K562 (cell line): ENCODE results near the gene SND1. TPM values are rescaled to one million over a fixed set of nuclear protein-coding genes. Genes with fewer than 3 reads are reported as not detected.

Experiments
- ATAC-seq: fragments of 200-7000 bp; cut with Tn5 transposase; 3 replicates; pipeline ENCODE4 v1.9.1; 2020; ENCODE audit warnings: moderate library complexity
- BruUV-seq: library from RNA; stranded (reverse); fragments of 400-500 nt; replicated peaks from 2 replicates; lab custom pipeline; 2021; lab: Mats Ljungman, UMichigan
- CTCF ChIA-PET: fragments of 300-600 bp; formaldehyde crosslinking; extraction: SDS; loops from one replicate; lab custom pipeline; 2021; ENCODE audit warnings: low intra/inter-chr PET ratio; lab: Yijun Ruan, JAX
- POLR2A ChIA-PET: fragments of 300-600, 350-650 bp; sonication (Branson Sonifier 250); formaldehyde crosslinking; extraction: SDS; loops from one replicate; lab custom pipeline; 2021; ENCODE audit warnings: antibody characterized with exemption, inconsistent platforms; lab: Yijun Ruan, JAX
- DNase-seq, 4 experiments: peaks; one replicate each; pipeline versions ENCODE4 v3.0.0 to v3.0.0-alpha.2; 2011 to 2018; ENCODE audit warnings: low spot score in 3 of 4, mixed read lengths in 3 of 4; ENCODE audit errors: extremely low read depth in 1 of 4
- FAIRE-seq: peaks from 2 replicates; lab custom pipeline; 2011; peaks lifted over from hg19 to GRCh38; lab: Jason Lieb, UNC
- H2AFZ ChIP-seq: 2 replicates; pipeline ENCODE4 v1.6.0; 2011; ENCODE audit warnings: low read depth, low read length, control low read depth, inconsistent platforms
- H3K27ac ChIP-seq: fragments of 200-600 bp; 3 replicates; pipeline ENCODE4 v1.8.0; 2011; ENCODE audit warnings: low read depth, mild to moderate bottlenecking, control low read depth, inconsistent platforms, low read length, moderate library complexity, mixed read lengths; ENCODE audit errors: extremely low read depth
- H3K27me3 ChIP-seq, 2 experiments: fragments of 300-600 bp in 1 of 2; 2 replicates in 1 of 2; 3 replicates in 1 of 2; pipeline versions ENCODE4 v1.6.0 to v1.8.0; 2011; ENCODE audit warnings: inconsistent platforms in 2 of 2, low read length in 2 of 2, mild to moderate bottlenecking in 1 of 2, mixed read lengths in 1 of 2, moderate library complexity in 1 of 2; ENCODE audit not compliant: control insufficient read depth in 2 of 2, insufficient read depth in 2 of 2
- H3K36me3 ChIP-seq: fragments of 300-600 bp; 3 replicates; pipeline ENCODE4 v1.8.0; 2011; ENCODE audit warnings: mild to moderate bottlenecking, low read length, inconsistent platforms; ENCODE audit not compliant: control insufficient read depth, insufficient read depth
- H3K4me1 ChIP-seq, 2 experiments: fragments of 200-600 bp in 1 of 2; replicated peaks in 1 of 2; 2 replicates in 1 of 2; 3 replicates in 1 of 2; pipeline versions ENCODE4 v1.5.1 to v1.8.0; 2011; ENCODE audit warnings: inconsistent platforms in 2 of 2, low read length in 2 of 2, mild to moderate bottlenecking in 1 of 2, mixed read lengths in 1 of 2, moderate library complexity in 1 of 2; ENCODE audit not compliant: control insufficient read depth in 2 of 2, insufficient read depth in 2 of 2
- H3K4me2 ChIP-seq: 2 replicates; pipeline ENCODE4 v1.6.1; 2011; ENCODE audit warnings: low read length, control low read depth, inconsistent platforms, mixed read lengths; ENCODE audit not compliant: insufficient read depth
- H3K4me3 ChIP-seq: fragments of 200-600 bp; sonication (generic), shearing (Covaris generic); 2 replicates; pipeline ENCODE4 v1.5.1; 2016; ENCODE audit warnings: control low read depth, inconsistent platforms
- H3K79me2 ChIP-seq: fragments of 200-600 bp; 3 replicates; pipeline ENCODE4 v1.8.0; 2011; ENCODE audit warnings: low read length, inconsistent platforms; ENCODE audit not compliant: control insufficient read depth, insufficient read depth
- H3K9ac ChIP-seq, 2 experiments: 2 replicates each; pipeline versions ENCODE4 v1.6.0 to v1.6.1; 2011; ENCODE audit warnings: low read depth in 2 of 2, low read length in 2 of 2, control low read depth in 1 of 2, inconsistent platforms in 1 of 2, mild to moderate bottlenecking in 1 of 2, mixed read lengths in 1 of 2; ENCODE audit not compliant: insufficient read depth in 1 of 2
- H3K9me1 ChIP-seq: one replicate; pipeline ENCODE4 v1.6.0; 2011; ENCODE audit warnings: inconsistent platforms, mild to moderate bottlenecking, low read length, moderate library complexity; ENCODE audit not compliant: control insufficient read depth, insufficient read depth
- H3K9me3 ChIP-seq: replicated peaks from 2 replicates; pipeline ENCODE4 v1.5.1; 2011; ENCODE audit warnings: low read depth, low read length, inconsistent platforms; ENCODE audit not compliant: control insufficient read depth, insufficient read depth
- H4K20me1 ChIP-seq: replicated peaks from 2 replicates; pipeline ENCODE4 v1.6.1; 2011; ENCODE audit warnings: low read length, inconsistent platforms, mixed read lengths; ENCODE audit not compliant: control insufficient read depth, insufficient read depth
- CBX5 ChIP-seq: IDR thresholded peaks from 2 replicates; pipeline ENCODE4 v1.6.1; 2014; ENCODE audit warnings: low read depth, borderline replicate concordance
- ESRRA ChIP-seq: fragments of 450-650 bp; IDR thresholded peaks from 2 replicates; pipeline ENCODE4 v1.6.1; 2014; ENCODE audit warnings: low read depth, mild to moderate bottlenecking, moderate library complexity, borderline replicate concordance
- MCM2 ChIP-seq: fragments of 450-650 bp; IDR thresholded peaks from 2 replicates; pipeline ENCODE4 v1.6.1; 2017; ENCODE audit warnings: low read depth, mild to moderate bottlenecking
- NFE2L1 ChIP-seq: fragments of 450-650 bp; IDR thresholded peaks from 2 replicates; pipeline ENCODE4 v1.6.1; 2016; ENCODE audit warnings: missing genetic modification characterization, low read depth, mild to moderate bottlenecking, missing compliant biosample characterization, moderate library complexity, borderline replicate concordance
- ZC3H4 ChIP-seq: sonication (generic); formaldehyde crosslinking; IDR thresholded peaks from 2 replicates; pipeline ENCODE4 v1.9.0; 2021; ENCODE audit warnings: missing genetic modification reagents, borderline replicate concordance
- ZNF277 ChIP-seq: fragments of 250-450 bp; sonication (Bioruptor Pico); IDR thresholded peaks from 2 replicates; pipeline ENCODE4 v1.8.0; 2022; ENCODE audit warnings: inconsistent platforms, mild to moderate bottlenecking, moderate library complexity, borderline replicate concordance
- ZNF717 ChIP-seq: fragments of 250-450 bp; sonication (Bioruptor Pico); IDR thresholded peaks from 2 replicates; pipeline ENCODE4 v1.5.0; 2021
- WGBS: fragments of 100-300 bp; shearing (Covaris generic); methylation state at CpG from one replicate; pipeline ENCODE4 v1.1.6; 2016; ENCODE audit warnings: low coverage, mixed read lengths; ENCODE audit not compliant: insufficient coverage; ENCODE audit errors: missing lambda C conversion rate; 5-methylcytosine and 5-hydroxymethylcytosine counted together
- in situ Hi-C: fragments of 300-500 bp; cut with MboI; formaldehyde crosslinking; loops from 4 replicates; pipeline ENCODE4 v1.15.0; 2018; ENCODE audit warnings: inconsistent platforms, mixed read lengths
- intact Hi-C: fragments of 100-400 bp; cut with micrococcal nuclease; formaldehyde crosslinking; loops from 2 replicates; pipeline ENCODE4 v1.14.2; 2022
- polyA plus RNA-seq, 8 experiments: library from polyadenylated mRNA; depleted of rRNA in 4 of 8; stranded (reverse) in 5 of 8; unstranded in 3 of 8; fragments of >200 nt; fragmentation: Nextera tagmentation in 2 of 8; fragmentation: Illumina TruSeq in 1 of 8; extraction: Ambion mirVana in 2 of 8; extraction: Trizol in 1 of 8; gene quantifications; 2 replicates each; pipeline versions ENCODE4 v1.2.1 to v1.2.3, GENCODE V29; 2011 to 2014; ENCODE audit warnings: inconsistent platforms in 1 of 8, missing spikeins in 1 of 8
- total RNA-seq, 7 experiments: library from RNA; depleted of rRNA in 6 of 7; stranded (reverse); fragments of >200 nt in 6 of 7; fragmentation: Illumina TruSeq in 2 of 7; extraction: Trizol in 2 of 7; gene quantifications; 2 replicates each; pipeline versions ENCODE4 v1.2.1 to v1.2.3, GENCODE V29; 2011 to 2021; ENCODE audit warnings: low replicate concordance in 1 of 7
- TF ChIP-seq, protein P1 (sequence below): sonication (generic); formaldehyde crosslinking; IDR thresholded peaks from 2 replicates; pipeline ENCODE4 v1.8.1; 2023; ENCODE audit warnings: mild to moderate bottlenecking, missing genetic modification reagents, moderate library complexity
- TF ChIP-seq, protein P2 (sequence below): sonication (generic); formaldehyde crosslinking; IDR thresholded peaks from 2 replicates; pipeline ENCODE4 v1.5.0; 2020; ENCODE audit warnings: missing genetic modification reagents

The SND1 gene
- total and polyA plus RNA-seq, 9 of the 15 experiments (the other 6 are each of a cell fraction or from before 2014, with no cell fraction given) = 46.5 to 307 (median 191) TPM

GRCh38 chr7:127741764-127742375, 89.9 kb downstream of the SND1 start:
- DNase-seq (no peak), ATAC-seq (no peak), FAIRE-seq (no peak)
- H3K4me1 ChIP-seq = no peaks in the 10 kb centered on the region
- BruUV-seq = no TSS peak
- peaks cover 71% of the 10 kb centered on the region for H3K79me2 ChIP-seq
- H3K27ac ChIP-seq = no peak overlapping the region
- in situ Hi-C loops (no loop called here), intact Hi-C loops (no loop called here)
- no peak overlapping the region for H2AFZ ChIP-seq
- no peaks in the 10 kb centered on the region for H3K27me3 ChIP-seq
- H3K9me1 ChIP-seq = no peaks in the 10 kb centered on the region
- no peak overlapping the region for H3K9ac ChIP-seq
- ChIA-PET CTCF (no interaction called here), POLR2A (interaction anchor here (0.7 kb wide), 1 partner anchor 144 kb away, joined by 3 read pairs; no protein-coding TSS in a partner anchor)
- H4K20me1 ChIP-seq = peaks cover 11% of the 10 kb centered on the region; the same call in 1 of the 2 replicates
- no peak for TF ChIP-seq NFE2L1 (tag)
- TF ChIP-seq, protein P1, sequence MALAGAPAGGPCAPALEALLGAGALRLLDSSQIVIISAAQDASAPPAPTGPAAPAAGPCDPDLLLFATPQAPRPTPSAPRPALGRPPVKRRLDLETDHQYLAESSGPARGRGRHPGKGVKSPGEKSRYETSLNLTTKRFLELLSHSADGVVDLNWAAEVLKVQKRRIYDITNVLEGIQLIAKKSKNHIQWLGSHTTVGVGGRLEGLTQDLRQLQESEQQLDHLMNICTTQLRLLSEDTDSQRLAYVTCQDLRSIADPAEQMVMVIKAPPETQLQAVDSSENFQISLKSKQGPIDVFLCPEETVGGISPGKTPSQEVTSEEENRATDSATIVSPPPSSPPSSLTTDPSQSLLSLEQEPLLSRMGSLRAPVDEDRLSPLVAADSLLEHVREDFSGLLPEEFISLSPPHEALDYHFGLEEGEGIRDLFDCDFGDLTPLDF (CRISPR knock-in tag) = no peak
- TF ChIP-seq ESRRA = no peak
- TF ChIP-seq CBX5 = no peak
- TF ChIP-seq, protein P2, sequence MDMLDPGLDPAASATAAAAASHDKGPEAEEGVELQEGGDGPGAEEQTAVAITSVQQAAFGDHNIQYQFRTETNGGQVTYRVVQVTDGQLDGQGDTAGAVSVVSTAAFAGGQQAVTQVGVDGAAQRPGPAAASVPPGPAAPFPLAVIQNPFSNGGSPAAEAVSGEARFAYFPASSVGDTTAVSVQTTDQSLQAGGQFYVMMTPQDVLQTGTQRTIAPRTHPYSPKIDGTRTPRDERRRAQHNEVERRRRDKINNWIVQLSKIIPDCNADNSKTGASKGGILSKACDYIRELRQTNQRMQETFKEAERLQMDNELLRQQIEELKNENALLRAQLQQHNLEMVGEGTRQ = no peak
- TF ChIP-seq MCM2 = no peak
- no peak for TF ChIP-seq ZC3H4 (CRISPR knock-in tag)
- TF ChIP-seq ZNF277 = no peak
- TF ChIP-seq ZNF717 (CRISPR knock-in tag) = no peak
- H3K9me3 ChIP-seq = no peaks in the 10 kb centered on the region
- H3K4me2 ChIP-seq = no peak overlapping the region
- WGBS = 78% methylated on average over 3 of the region's 3 CpGs
- H3K36me3 ChIP-seq = peaks cover 87% of the 10 kb centered on the region
- no peak overlapping the region for H3K4me3 ChIP-seq
